GM19351 (cell line): ENCODE results near the gene SLC35A2.

ENCODE experiments used
- ATAC-seq: cut with Tn5 transposase; IDR thresholded peaks from one replicate; pipeline ENCODE4 v1.9.1; 2021; ENCODE audit warnings: mild to moderate bottlenecking, moderate library complexity; ENCODE audit not compliant: unreplicated experiment

SLC35A2 gene

DNA sequence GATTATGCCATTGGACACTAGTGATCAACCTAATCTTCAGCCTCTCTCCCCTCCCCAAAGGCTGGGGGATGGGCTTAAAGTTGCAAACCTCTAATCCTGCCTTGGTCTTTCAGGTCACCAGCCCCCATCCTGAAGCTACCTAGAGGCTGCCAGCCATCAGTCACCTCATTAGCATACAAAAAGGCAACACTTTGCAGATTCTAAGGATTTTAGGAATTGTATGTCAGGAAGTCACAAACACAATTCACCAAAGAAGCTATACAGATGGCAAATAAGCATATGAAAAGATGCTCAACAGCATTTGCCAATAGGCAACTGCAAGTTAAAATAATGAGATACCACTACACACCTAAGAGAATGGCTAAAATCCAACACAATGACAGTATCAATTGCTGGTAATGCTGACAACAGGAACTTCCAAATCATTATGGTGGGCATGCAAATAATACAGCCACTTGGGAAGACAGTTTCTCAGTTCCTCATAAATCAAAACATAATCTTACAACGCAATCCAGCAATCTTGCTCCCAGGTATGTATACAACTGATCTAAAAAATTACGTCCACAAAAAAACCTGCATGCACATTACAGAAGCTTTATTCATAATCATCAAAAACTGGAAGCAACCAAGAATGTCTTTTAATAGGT is 16.4 kb upstream of the SLC35A2 start:
- no peak for ATAC-seq

DNA sequence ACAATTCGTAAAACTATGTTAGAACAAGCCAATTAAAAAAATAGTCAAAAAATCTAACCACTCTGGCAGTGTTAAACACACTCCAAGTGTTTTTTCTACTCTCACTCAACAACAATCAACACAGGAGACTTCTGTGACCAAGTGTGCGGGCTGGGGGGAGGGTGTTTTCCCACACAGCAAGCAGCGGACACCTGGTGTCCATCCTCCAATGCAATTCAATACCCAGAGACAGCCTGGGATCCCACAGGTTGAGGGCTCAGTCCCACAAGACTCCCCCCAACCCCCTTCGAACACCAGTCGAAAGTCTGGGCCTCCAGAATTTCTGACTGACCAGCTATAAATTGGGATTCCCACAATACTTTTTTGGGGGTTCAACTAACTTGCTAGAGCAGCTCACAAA is 15.7 kb upstream of the SLC35A2 start:
- no peak for ATAC-seq

DNA sequence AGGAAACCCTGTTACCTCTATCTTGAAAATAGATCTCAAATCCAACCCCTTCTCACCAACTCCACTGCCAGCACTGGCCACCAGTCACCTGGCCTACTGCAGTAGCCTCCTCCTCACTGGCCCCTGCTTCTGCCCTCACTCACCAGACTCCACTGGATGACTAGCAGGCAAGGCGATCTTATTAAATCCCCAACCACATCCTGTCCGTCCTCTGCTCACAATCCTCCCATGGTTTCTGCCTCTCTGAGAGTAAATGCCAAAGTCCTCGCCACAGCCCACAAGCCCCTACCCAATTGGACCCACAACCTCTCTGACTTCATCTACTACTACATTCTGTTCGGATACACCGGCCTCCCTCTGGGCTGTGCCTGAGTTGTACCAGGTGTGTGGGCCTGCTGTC is 12.8 kb upstream of the SLC35A2 start:
- no peak for ATAC-seq

DNA sequence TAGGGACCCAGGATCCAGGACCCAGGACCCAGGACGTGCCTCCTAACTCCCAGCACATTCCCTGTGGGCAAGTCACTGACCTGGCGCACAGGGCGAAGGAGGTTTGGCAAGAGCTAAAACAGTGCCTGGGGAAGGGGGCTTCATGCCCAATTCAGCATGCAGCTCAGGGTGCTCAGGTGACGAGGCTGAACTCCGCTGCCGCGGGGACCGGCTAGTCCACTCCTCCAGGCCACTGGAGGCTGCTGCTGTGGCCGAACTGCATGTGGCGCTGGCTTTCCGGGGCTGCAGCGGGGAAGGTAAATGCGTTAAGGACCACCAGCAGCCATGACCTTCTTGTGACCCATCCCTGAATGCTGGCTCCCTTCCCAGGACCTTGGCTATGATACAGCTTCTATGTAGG is 12.3 kb upstream of the SLC35A2 start:
- ATAC-seq: no peak

DNA sequence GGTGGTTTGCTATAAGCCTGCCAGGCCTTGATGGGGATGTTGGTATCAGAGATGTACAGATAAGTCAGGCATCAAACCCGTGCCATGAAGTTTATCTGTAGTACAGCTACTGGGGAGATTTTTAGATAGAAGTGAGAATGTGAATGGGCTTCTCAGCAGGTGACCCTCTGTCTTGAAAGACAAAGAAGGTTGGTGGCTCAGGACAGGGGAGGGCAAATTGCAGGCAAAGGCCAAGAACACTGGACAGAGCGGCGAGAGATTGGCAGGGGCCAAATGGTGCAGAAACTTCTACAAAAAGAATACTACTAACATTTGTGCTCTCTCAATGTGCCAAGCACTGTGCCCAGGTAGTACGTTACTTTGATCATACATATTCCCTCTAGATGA is 9.3 kb upstream of the SLC35A2 start:
- no peak for ATAC-seq

DNA sequence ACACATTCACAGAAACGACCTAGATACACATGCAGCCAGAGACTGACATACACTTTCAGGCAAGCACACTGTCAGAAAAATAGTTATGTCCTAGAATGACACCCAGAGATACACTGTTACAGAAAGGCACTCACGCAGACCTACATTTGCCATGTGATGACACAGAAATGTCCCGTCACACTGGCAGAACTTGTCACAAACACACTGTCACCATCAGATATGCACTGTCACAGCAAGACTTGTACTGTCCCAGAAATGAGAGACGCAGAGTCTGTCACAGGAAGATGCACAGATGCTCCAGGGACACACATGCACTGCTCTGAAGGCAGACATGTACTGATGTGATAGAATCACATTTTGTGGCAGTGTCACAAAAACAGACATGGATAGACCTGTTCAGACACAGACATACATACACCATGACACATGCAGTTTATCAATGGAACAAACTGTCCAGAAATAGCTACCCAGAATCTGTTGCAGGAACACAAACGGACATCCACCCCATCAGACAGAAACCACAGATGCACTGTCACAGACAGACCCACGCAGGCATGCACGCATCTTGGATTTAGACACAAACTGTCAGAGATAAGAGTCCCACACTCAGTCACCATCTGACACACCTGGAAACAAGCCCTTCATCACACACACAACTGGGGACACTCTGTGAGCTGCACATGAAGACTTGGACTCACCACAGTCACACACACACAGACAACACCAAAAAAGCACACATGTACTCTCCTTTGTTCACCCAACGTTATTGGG is 8.7 kb upstream of the SLC35A2 start:
- ATAC-seq: no peak

DNA sequence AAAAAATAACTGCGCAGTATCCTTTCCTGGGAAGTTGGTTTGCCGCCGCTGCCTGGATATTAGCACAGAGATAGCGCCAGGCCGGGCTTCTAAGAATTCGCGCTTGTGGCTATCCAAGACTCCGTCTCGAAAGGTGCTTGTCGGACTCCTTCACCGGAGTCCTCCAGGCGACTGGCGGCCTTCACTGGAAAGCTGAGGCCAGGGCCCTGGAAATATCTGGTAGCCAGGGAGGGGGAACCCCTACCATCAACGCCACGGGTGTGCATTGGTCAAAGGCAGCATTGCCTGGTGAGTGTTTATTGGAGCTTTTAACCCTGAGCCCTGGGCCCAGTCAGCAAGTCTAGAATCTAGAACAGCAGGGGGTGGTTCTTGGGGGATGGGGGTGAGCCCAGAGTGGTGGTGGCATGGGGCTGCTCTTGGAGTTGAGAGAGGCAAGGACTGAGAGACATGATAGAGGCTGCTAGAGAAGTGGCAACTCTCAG is 8.0 kb upstream of the SLC35A2 start:
- ATAC-seq: peak; percentile 24

DNA sequence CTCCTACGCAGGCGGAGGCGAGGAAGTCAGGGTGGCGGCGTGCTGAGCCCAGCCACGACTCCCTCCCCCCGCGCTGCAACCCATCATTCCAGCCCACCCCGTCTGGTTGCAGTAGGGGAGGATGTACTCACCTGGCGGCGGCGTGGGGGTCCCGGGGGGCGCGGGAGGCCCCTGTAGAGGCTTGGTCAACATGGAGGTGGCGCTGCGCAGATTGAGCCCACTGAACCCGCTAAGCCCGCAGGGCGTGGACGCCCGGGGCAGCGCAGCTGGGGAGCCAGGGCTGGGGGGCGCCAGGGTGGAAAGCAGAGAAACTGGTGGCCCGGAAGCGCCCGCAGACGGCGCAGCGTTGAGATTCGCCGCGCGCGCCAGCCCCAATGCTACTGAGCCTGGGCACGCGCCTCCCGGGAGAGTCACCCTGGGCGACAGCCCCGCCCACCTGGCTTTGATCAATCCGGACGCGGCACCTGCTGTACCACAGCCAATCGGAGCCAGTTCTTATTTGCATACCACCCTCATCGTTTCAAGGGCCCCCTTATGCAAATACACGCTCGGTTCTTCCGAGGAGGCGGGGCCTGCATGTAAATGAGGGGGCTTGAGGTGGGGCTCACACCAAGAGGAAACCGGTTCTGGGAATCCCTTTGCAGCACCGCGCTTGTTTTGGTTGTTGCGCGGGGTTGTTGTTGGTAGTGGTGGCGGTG is 7.3 kb upstream of the SLC35A2 start, which contains the start of gene PIM2:
PIM2 (minus strand) TSS at position 382 of the 698 bp plus-strand sequence; CDS start at position 192, 190 bp downstream.
- ATAC-seq: peak; percentile 70

DNA sequence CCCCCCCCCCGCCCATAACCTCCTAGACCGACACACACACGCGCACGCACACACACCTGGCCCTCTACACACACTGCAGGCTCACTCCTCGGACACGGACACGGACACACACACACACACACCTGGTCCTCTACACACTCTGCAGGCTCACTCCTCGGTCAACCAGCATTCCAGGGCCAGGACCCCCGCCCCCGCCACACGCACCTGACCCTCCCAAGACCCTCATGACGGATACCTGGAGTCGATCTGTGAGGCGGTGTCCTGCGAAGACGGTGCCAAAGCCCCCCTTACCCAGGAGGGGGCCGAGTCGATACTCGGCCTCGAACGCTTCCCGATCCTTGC is 6.8 kb upstream of the SLC35A2 start:
- no peak for ATAC-seq

DNA sequence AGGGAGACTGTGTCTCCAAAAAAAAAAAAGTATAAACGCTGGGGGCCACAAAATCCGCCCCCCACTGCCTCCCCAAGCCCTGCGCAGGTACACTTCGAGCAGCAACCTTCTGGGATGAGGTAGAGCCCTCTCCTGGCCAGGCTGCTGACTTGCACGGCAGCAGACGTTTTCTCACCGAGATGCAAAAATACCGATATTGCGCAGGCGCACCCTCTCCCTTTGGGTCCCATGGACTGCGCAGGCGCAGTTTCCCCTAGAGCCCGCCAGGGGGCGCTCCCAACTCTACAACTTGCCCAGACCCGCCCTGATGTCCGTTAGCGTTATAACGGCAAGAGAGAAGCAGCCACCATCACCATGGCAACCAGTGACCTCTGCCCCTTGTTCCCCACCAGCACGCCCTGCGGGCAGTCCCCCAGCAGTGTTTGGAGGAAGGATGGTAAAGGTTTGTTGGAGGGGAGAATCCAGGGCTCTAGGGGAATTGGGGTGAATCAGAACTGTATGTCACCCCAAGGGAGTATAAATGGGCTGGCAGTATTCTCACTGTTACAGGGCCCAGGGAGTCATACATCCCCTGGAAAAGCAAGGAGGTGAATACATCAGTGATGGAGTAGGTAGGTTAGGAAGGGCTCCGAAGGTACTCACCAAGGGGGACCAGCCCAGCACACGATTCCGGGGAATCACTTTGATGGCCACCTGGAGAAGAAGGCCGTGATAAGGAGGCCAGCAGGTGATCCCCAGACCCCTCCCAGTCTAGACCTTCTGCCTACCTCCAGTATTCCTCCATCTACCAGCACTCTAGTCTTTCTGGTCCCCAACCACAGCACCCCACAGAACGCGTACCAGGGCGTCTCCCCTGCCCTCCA is 5.9 kb upstream of the SLC35A2 start:
- peak; percentile 46 for ATAC-seq

DNA sequence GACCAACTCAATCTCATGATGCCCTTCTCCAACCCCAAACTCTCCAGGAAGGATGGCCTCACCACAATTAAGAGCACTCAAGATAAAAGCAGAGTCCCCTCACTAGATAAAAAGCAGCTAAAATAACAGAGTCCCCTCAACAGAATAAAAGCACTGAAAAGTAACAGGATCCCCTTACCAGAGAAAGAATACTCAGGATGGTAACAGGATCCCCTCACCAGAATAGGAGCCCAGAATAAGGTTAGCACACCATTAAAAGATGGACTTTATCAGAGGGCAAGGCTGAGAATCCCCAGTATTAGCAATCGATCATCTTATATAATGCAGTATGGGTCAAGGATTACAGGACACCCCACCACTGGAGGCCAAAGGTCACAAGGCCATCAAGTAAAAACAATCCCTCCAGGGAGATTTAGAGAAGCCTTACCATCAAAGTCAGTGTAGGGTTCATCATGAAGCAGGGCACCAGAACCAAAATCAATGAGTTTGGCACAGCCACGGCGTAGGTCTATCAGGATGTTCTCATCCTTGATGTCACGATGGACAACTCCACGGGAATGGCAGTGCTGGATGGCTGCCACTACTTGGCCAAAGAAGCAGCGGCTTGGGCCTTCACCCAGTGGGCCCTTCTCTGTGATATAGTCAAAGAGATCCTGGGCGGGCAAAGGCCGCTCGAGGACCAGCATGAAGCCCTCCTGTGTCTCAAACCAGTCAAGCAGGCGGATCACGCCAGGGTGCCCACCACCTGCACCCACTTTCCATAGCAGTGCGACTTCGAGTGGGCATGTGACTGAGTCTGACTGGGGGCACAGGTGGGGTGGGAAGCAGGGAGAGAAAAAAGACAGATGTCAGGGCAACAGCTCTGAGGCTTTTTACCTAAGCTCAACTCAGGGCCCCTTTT is 3.4 kb upstream of the SLC35A2 start:
- ATAC-seq: no peak

DNA sequence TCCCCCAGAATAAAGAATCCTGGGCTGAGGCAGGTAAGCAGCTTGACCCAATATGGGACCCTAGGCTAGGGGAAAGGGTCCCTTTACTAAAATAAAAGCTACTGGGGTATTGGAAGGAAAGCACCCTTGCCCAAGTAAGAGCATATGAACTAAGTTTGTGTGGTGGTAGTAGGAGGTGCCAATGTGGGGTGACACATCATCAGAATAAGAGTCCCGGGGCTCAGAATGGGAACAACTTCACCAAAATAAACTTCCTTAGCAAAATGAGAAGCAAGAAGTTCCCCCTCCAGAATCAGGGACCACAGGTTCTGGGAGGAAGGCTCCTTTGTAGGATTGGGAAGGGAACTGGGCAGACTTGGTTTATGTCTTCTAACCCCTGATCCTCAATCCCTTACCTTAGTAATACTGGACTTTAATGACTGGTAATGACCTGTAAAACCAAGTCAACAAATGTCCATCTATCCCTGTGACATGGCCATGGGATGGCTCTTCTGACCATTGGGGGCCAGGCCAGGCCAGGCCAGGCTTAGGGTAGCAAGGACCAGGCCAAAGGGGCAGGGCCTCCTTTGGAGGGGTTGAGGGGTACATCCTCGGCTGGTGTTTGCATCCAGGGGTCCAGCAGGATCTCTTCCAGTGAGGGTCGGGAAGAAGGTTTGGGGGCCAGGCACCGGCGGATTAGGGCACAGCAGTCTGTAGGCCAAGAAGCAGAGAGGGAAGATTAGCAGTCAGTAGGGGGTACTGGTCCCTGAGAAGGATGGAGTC is 2.3 kb upstream of the SLC35A2 start:
- no peak for ATAC-seq

DNA sequence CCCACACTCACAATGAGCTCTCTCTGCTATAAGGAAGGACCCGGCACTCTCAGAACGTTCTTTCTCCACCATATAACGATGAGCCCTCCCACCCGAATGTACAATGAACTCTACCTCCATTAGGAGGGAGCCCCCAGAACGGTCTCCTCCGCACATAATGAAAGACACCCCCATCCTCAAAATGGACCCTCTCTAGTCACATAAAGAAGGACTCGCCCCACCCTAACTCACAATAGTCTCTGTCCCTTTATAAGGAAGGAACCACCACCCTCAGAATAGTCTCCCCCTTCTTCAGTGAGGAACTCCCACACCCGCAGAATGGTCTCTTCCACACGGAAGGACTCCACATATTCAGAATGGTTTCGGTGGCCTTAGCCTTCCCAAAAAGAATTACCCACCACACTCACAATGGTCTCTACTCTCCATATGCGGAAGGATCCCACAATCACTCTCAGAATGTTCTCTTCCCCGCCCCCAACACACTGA is 477 bp downstream of the SLC35A2 start:
- ATAC-seq: peak; percentile 5

DNA sequence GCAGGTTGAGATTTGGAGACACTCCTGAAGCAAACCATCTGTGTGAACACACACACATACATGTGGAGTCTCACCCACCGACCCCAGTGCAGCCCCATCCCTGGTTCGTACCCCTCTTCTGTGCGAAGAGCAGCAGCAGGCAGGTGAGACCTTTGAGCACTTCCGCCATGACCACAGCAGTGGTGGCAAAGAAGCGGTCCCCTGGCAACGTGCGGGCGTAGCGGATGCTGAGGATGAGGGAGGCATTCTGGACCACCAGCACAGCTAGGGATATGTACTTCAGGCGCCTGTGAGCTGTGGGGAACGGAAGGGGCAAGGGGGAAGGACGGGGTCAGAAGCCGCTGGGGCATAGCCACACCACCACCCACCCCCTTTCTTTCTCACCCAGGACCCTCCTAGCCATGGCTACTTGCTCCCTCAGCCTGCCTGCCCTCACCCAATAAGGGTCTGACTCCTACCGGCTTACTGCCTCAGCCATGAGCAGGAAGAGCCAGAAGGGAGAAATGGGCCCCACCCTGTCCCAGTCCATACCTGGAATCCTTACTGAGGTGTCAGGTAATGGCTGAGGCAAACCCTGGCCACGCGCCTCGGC is 1.6 kb downstream of the SLC35A2 start:
- ATAC-seq: no peak

DNA sequence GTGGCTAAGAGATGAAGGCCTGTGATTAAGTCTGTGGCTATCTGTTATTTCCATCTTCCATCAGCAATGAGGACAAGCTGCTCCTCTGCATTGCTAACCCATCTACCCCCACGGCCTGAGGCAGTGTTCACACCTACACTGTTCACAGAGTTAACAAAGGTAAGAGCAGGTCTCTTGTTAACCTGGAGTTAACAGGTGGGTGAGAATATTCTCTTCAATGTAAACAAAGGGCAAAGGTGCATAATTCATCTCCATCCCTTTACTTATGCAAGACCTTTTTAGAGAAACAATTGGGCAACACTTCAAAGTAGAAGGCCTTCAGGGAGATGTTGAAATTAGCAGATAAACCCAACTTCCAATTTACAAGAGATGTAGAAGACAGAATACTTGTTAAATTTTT is 2.8 kb downstream of the SLC35A2 start:
- ATAC-seq: no peak

DNA sequence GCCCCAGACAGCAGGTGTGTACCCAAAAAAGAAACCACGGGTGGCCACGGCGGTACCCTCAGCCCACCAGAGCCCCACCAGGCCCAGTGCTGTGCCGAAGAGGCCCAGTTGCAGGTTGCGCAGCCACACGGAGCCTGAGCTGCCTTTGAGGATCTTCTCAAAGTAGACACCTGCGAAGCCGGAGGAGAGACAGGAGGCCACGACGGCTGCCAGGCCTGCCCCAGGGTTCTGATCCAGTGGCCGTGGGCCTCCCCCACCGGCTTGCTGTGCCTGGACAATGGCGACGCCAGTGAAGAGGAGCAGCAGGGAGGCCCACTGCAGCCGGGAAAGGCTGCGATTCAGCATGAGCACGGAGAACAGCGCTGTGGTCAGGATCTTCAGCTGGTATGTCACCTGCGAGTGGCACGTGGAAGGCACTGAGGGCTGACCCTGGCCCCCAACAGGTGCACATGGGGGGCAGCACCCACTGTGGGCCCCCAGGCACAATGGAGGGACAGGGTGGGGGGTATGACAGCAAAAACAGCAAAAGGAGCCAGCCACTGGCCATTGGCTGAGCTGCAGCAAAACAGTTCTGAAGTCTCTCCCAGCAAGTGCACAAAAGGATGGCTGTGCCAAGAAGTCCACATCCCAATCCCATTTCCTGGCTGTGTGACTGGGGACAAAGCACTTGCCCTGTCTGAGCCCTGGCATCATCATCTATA is 6.2 kb downstream of the SLC35A2 start:
- ATAC-seq: no peak

DNA sequence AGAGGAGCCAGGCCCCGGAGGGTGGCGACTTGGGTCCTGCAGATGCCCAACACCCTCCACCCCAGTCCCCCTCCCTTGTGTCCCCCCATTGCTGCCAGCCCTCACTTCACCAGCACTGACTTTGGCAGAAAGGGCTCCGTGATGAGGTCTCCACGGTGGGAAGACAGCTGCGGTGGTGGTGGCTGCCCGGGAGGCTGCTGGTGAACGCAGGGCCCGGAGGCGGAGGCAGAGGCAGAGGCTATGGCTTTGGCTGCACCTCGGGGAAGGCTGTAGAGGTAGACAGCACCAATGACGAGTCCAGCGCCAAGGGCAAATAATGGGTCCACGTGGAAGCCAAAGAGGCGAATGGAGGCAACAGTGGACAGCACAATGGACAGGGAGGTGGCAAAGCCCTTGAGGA is 6.8 kb downstream of the SLC35A2 start:
- no peak for ATAC-seq

DNA sequence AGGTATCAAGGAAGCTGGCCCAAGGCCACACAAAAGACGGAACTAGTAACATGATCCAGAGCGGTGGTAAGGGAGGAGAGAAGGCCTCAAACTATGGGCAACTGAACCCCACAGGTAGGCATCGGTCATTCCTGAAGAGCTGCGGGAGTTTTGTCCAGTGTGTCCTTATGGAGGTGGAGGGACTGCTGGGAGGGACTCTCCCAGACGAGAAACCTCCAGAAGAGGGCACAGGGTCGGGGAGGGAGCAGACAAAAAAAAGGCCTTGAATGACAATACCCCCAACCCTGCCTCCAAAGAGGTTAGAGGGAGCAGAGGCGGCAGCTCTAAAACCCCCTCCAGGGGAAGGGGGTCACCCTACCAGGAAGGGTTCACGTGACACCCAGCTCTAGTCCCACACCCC is 7.3 kb downstream of the SLC35A2 start:
- no peak for ATAC-seq
